ENCODE measurements around the gene ASXL1. TPM values are rescaled to one million over a fixed set of nuclear protein-coding genes. Genes with fewer than 3 reads are reported as not detected.
"Not testable (repeated sequence)": the region's sequence is repeated elsewhere in the genome, so short reads cannot be mapped to it uniquely, and the experiment has no call there.

The ASXL1 gene
- polyA plus RNA-seq, 1 donor (not counting 4 experiments of a cell fraction or from before 2014, with no cell fraction given), result 20.0 TPM

GRCh38 chr20:32354592-32355416 lies 3.3 kb upstream of the ASXL1 start:
- DNase-seq (ENCODE audit: low read depth, low spot score), result no peak
- H3K27ac ChIP-seq (ENCODE audit: control insufficient read depth, insufficient read depth, low read length), result no peak overlapping the region
- FAIRE-seq, result no peak

GRCh38 chr20:32355417-32355841 lies 2.7 kb upstream of the ASXL1 start:
- peaks cover 4% of the 10 kb centered on the region for H4K20me1 ChIP-seq (ENCODE audit: control insufficient read depth, extremely low read depth, insufficient read depth, low read length)
- no peak overlapping the region for H3K4me2 ChIP-seq (ENCODE audit: control insufficient read depth, extremely low read depth, insufficient read depth, low read depth, low read length)
- dilution Hi-C loops (cut with MboI; ENCODE audit: extremely low pct_ligation_motif_present, low sequenced_read_pairs), result no loop called here
- no peaks in the 10 kb centered on the region for H3K9me3 ChIP-seq (ENCODE audit: control insufficient read depth, low read depth, low read length)
- H3K9ac ChIP-seq (ENCODE audit: control insufficient read depth, extremely low read depth, insufficient read depth, low read length), result no peak overlapping the region
- FAIRE-seq (no peak), DNase-seq (ENCODE audit: low read depth, low spot score) (no peak)
- H3K4me3 ChIP-seq (ENCODE audit: control insufficient read depth in 2 of 3, extremely low read depth in 1 of 3, insufficient read depth in 2 of 3, low read depth in 1 of 3, low read length in 3 of 3), result no peak overlapping the region
- no peaks in the 10 kb centered on the region for H3K9me1 ChIP-seq (ENCODE audit: control insufficient read depth, extremely low read depth, insufficient read depth, low read length)
- peaks cover 16% of the 10 kb centered on the region for H3K79me2 ChIP-seq (ENCODE audit: control insufficient read depth, insufficient read depth, low read length)
- H3K4me1 ChIP-seq (ENCODE audit: control insufficient read depth, extremely low read depth, insufficient read depth, low read length), result peaks cover 33% of the 10 kb centered on the region
- no peaks in the 10 kb centered on the region for H3K27me3 ChIP-seq (ENCODE audit: control insufficient read depth, extremely low read depth, insufficient read depth, low read length)
- no peaks in the 10 kb centered on the region for H3K36me3 ChIP-seq (ENCODE audit: control insufficient read depth in 2 of 2, extremely low read depth in 1 of 2, insufficient read depth in 2 of 2, low read length in 2 of 2)
- no peak overlapping the region for H3K27ac ChIP-seq (ENCODE audit: control insufficient read depth, insufficient read depth, low read length)
- TF ChIP-seq CTCF (optimal IDR thresholded peaks at IDR 0.05 in 1 of 3, IDR thresholded peaks at IDR 0.05 in 1 of 3, conservative IDR thresholded peaks at IDR 0.05 in 1 of 3; ENCODE audit: extremely low read depth in 1 of 3, insufficient read depth in 2 of 3, low read length in 3 of 3), result no peak
- TF ChIP-seq EZH2 (IDR thresholded peaks at IDR 0.05; ENCODE audit: low read length), result no peak
- H2AFZ ChIP-seq (ENCODE audit: control insufficient read depth, low read length), result no peak overlapping the region

More at GRCh38 chr20:32354592-32355416, 3.3 kb upstream of the ASXL1 start:
- Histone ChIP-seq H3K9me1 (ENCODE audit: control insufficient read depth, extremely low read depth, insufficient read depth, low read length) (no peaks in the 10 kb centered on the region), H3K4me2 (ENCODE audit: control insufficient read depth, extremely low read depth, insufficient read depth, low read depth, low read length) (no peak overlapping the region), H3K36me3 (ENCODE audit: control insufficient read depth in 2 of 2, extremely low read depth in 1 of 2, insufficient read depth in 2 of 2, low read length in 2 of 2) (no peaks in the 10 kb centered on the region), H3K9me3 (ENCODE audit: control insufficient read depth, low read depth, low read length) (no peaks in the 10 kb centered on the region), H2AFZ (ENCODE audit: control insufficient read depth, low read length) (no peak overlapping the region), H3K4me1 (ENCODE audit: control insufficient read depth, extremely low read depth, insufficient read depth, low read length) (peaks cover 29% of the 10 kb centered on the region), H3K79me2 (ENCODE audit: control insufficient read depth, insufficient read depth, low read length) (peaks cover 9% of the 10 kb centered on the region), H3K27me3 (ENCODE audit: control insufficient read depth, extremely low read depth, insufficient read depth, low read length) (no peaks in the 10 kb centered on the region), H3K9ac (ENCODE audit: control insufficient read depth, extremely low read depth, insufficient read depth, low read length) (no peak overlapping the region), H4K20me1 (ENCODE audit: control insufficient read depth, extremely low read depth, insufficient read depth, low read length) (peaks cover 4% of the 10 kb centered on the region), H3K4me3 (ENCODE audit: control insufficient read depth in 2 of 3, extremely low read depth in 1 of 3, insufficient read depth in 2 of 3, low read depth in 1 of 3, low read length in 3 of 3) (no peak overlapping the region)
- TF ChIP-seq CTCF (optimal IDR thresholded peaks at IDR 0.05 in 1 of 3, IDR thresholded peaks at IDR 0.05 in 1 of 3, conservative IDR thresholded peaks at IDR 0.05 in 1 of 3; ENCODE audit: extremely low read depth in 1 of 3, insufficient read depth in 2 of 3, low read length in 3 of 3), result no peak
- no peak for TF ChIP-seq EZH2 (IDR thresholded peaks at IDR 0.05; ENCODE audit: low read length)
- dilution Hi-C loops (cut with MboI; ENCODE audit: extremely low pct_ligation_motif_present, low sequenced_read_pairs), result no loop called here

GRCh38 chr20:32355907-32356621 lies 2.1 kb upstream of the ASXL1 start:
- H2AFZ ChIP-seq (ENCODE audit: control insufficient read depth, low read length); dilution Hi-C loops (cut with MboI; ENCODE audit: extremely low pct_ligation_motif_present, low sequenced_read_pairs); H3K27ac ChIP-seq (ENCODE audit: control insufficient read depth, insufficient read depth, low read length); H3K9ac ChIP-seq (ENCODE audit: control insufficient read depth, extremely low read depth, insufficient read depth, low read length); H3K4me3 ChIP-seq (ENCODE audit: control insufficient read depth in 2 of 3, extremely low read depth in 1 of 3, insufficient read depth in 2 of 3, low read depth in 1 of 3, low read length in 3 of 3); H3K36me3 ChIP-seq (ENCODE audit: control insufficient read depth in 2 of 2, extremely low read depth in 1 of 2, insufficient read depth in 2 of 2, low read length in 2 of 2); H3K9me3 ChIP-seq (ENCODE audit: control insufficient read depth, low read depth, low read length); FAIRE-seq; H4K20me1 ChIP-seq (ENCODE audit: control insufficient read depth, extremely low read depth, insufficient read depth, low read length); DNase-seq (ENCODE audit: low read depth, low spot score); H3K9me1 ChIP-seq (ENCODE audit: control insufficient read depth, extremely low read depth, insufficient read depth, low read length); H3K4me2 ChIP-seq (ENCODE audit: control insufficient read depth, extremely low read depth, insufficient read depth, low read depth, low read length); H3K27me3 ChIP-seq (ENCODE audit: control insufficient read depth, extremely low read depth, insufficient read depth, low read length): not testable (repeated sequence)
- Histone ChIP-seq H3K4me1 (ENCODE audit: control insufficient read depth, extremely low read depth, insufficient read depth, low read length) (peaks cover 34% of the 10 kb centered on the region), H3K79me2 (ENCODE audit: control insufficient read depth, insufficient read depth, low read length) (peaks cover 22% of the 10 kb centered on the region)

All from keratinocyte (primary cell).